T follicular helper cell (primary cell): ENCODE data around the gene MYG1.
"Not testable (repeated sequence)": the region's sequence is repeated elsewhere in the genome, so short reads cannot be mapped to it uniquely, and the experiment has no call there.

ENCODE experiments used
- DNase-seq: peaks from one replicate; pipeline ENCODE4 v3.0.0-alpha.2; 2020; ENCODE audit warnings: low read depth

Gene MYG1

GRCh38 chr12:53327435-53328042 is 28.0 kb downstream of the MYG1 start:
- no peak for DNase-seq

GRCh38 chr12:53328043-53328435 is 28.5 kb downstream of the MYG1 start:
- DNase-seq = no peak

- no peak for DNase-seq
These were observed 31.2 kb downstream of the MYG1 start for GRCh38 chr12:53330671-53331070.

GRCh38 chr12:53332339-53332738 is 32.8 kb downstream of the MYG1 start:
- DNase-seq = not testable (repeated sequence)

DNA sequence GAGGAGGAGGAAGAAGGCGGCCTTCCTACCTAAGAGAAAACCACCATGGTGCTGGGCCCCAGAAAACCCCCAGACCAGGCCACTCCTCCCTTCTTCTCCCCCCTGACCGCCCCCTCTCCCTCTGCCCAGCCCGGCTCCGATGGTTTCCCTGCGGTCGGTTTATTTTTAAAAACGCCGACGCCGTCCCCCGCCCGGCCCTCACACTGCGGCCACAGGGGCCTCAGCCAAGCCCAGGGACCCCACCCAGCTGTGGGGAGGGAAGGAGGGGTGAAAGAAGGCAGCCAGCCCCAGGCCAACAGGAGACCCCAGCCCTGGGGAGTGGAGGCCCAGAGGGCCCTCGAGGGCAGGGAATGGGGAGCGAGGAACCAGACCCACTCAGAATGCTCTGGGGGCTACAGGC is 33.2 kb downstream of the MYG1 start:
- DNase-seq = no peak

- no peak for DNase-seq
These were observed 33.8 kb downstream of the MYG1 start for GRCh38 chr12:53333289-53333688.

DNA sequence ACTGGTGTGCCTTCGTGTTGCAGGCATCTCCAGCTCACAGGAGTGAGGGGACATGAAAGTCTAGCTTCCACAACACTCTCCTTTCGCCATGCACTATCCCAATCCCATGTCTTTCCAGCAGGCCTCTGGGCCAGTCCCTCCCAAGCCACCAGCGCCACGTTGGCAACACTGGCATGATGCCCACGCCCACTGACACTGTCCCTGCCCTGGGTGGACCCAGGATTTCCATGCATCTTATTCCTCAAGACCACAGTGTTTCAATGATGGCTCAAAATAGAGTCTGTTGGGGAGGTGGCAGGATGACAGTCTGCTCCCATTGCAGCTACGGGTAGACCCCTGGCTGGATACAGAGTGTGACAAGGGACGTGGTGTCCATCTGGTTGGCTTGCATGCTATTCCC is 34.4 kb downstream of the MYG1 start:
- no peak for DNase-seq

DNA sequence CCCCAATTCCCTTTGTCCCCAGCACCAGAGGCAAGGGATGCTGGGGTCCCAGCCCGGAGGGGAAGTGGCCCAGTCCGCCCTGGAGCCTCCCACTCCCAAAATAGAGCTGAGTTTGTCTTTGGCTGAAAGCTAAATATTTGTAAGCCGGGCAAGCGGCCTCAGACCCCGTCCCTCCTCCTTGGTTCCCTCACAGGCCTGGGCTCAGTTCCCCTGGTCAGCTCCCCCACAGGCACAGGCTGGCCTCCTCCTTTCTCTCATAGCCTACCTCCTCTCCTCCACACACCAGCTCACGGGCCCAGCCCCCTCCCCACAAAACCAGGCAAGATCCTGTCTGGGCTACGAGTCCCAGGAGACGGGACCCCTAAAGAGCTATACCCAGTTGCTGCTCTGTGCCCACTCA is 35.3 kb downstream of the MYG1 start:
- DNase-seq = no peak

DNA sequence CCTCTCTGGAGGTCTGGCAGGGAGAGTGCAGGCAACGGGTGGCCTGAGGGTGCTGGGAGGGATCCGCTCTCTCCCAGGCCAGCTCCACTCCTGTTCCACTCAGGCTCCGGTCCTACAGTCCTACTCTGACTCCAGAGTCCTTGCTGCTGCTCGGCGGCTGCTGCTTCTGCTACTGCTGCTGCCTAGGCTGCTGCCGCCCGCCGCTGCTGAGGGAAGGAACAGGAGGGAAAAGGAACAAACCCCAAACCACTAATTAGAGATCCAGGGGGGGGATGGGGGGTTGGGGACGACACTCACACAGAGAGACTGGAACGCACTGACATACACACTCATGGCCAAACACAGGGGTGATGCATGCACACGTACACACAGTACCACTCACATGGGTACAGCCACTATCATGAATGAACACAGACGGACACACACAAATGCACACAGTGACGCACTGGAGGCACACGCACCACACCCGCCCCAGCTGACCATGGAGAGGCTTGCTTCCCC is 36.7 kb downstream of the MYG1 start, which contains the start of gene SP7:
Gene SP7, minus strand, starts transcription at position 174 of the 501 bp plus-strand sequence. CDS start 708 bp downstream, outside the sequence.
- DNase-seq = no peak

- DNase-seq = no peak
These were observed 38.5 kb downstream of the MYG1 start for GRCh38 chr12:53338017-53338416.

DNA sequence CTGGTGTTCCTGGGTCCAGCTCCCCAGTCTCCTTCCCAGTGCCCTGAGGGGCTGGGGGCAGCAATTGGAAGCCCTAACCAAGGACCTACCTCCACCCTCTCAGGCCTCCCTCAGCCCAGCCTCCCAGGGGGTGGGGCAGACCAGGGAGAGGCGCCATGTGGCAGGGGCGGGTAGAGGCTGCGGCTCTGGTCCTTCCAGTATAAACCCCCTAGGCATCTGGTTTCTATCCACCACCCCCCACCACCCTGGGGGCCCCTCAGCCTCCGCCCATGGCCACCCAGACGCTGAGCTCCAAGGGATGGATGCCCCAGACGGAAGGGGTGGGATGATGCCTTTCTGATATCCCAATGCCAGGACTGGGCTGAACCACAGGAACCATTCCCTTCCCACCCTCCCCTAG is 39.4 kb downstream of the MYG1 start:
- DNase-seq = no peak

DNA sequence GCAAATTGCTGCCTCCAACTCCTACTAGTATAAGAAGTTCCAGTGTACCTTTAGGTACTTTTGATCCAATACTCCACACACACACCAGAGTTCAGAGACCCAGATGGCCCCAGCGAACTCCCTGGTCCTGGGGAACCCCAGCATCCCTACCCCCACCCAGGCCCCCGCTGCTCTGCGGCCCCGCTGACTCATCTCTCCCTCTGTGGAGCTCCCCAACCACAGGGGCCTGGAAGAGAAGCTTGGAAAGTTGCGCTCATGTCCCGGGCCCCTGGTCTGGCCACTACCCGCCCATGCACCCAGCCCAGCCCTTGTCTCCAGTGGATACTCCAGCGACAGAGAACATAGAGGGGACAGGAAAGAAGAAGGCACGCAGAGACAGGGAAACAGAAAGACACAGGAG is 40.9 kb downstream of the MYG1 start:
- no peak for DNase-seq

DNA sequence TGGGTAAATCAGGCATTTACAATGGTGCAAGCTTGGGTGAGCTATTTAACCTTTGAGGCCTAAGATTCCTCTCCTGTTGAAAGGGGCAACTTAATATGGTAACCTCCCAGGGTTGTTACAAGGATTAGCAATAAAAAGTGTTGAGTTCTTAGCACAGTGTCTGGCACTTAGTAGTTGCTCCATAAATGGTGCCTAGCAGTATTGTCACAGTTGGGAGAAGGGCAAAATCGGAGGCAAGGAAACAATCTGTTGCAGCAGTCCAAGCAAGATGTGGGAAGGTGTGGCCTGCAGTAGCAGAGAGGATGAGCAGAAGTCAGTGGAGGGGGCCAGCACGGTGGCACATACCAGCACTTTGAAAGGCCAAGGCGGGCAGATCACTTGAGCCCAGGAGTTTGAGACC is 44.0 kb downstream of the MYG1 start:
- DNase-seq = no peak

DNA sequence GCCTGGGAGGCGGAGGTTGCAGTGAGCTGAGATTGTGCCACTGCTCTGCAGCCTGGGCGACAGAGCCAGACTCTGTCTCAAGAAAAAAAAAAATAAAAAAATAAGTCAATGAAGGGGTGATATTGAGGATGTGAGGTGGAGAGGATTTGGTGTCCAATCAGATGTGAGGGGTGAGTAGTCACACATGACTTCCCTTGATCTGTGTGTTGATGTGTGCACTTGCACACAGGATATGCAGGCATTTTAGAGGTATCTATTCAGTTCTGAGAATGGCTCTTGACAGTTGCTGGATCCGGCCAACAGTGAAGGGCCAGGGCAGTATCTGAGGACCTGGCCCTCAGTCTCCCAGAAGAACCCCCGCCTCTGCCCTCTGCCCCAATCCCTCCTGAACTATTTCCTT is 44.5 kb downstream of the MYG1 start:
- DNase-seq = no peak

- no peak for DNase-seq
These were observed 45.0 kb downstream of the MYG1 start for GRCh38 chr12:53344487-53344823.

DNA sequence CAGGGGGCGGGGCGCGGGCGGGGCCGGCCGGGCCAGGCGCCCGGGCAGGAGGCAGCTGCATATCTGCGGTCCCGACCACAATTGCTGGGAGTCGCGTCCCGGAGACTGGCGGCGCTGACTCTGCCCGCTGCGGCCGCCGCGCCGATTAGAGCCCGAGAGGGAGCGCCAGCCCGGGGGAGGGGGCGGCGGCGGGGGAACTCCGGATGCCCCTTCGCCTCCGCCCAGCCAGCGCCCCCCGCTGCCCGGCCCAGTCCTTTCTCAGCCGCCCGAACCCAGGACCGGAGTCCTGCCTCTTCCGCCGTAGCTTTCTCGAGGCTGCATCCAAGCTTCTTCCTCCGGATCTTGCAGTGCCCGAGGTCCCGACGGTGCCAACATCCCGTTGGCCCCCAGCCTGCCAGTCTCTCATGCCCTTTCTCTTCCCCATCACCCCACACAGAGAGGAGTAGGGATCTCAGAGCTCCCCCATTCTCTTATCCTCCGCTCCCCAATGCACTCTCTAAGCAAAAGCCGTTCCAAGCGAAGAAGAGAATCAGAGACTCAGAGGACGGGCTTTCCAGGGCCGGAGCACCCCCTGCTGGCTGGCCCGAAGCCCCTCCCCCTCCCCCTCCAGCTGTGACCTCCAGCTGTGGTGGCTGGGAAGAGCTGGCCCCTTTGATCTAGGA is 45.5 kb downstream of the MYG1 start:
- DNase-seq = peak; percentile 52

GRCh38 chr12:53345486-53346188 is 46.1 kb downstream of the MYG1 start:
- DNase-seq = no peak

GRCh38 chr12:53346491-53346890 is 47.0 kb downstream of the MYG1 start:
- DNase-seq = no peak

- DNase-seq = no peak
These were observed 48.4 kb downstream of the MYG1 start for GRCh38 chr12:53347905-53348304.

DNA sequence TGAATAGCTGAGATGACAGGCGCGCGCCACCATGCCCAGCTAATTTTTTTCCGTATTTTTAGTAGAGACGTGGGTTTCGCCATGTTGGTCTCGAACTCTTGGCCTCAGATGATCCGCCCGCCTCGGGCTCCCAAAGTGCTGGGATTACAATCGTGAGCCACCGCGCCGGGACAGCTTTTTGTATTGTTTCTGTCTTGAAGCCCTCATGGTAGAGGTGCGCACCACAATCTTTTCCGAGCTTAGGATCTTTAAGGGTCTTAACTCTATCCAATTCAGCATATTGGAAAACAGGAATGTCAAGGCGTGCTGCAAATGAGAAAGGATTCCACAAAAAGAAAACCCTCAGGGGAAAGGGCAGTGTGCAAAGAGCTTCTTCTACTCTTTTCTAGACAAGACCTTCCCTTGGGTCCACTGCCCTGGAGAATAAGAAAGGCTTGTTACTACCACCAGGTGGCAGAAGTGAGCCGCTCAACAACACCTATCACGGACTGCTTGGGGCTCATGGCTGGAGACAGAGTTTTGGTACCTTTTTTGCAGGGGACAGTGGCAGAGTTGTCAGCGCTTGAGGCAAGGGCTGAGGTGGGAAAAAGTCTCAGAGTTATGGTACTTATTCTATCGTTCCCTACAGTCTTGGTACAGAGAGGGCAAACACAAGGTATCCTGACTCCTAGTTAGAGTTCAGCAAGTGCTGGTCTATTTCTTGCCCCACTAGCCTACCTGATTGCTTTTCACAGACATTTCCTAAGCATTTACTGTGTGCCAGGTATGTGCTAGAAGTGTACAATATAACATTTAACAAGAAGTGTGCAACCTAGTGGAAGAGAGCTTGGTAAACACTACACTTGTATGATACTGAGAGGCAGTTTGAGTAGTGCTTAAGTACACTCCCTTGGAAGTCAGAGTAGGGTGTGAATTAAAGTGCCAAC is 53.1 kb downstream of the MYG1 start:
- peak; percentile 75 for DNase-seq

DNA sequence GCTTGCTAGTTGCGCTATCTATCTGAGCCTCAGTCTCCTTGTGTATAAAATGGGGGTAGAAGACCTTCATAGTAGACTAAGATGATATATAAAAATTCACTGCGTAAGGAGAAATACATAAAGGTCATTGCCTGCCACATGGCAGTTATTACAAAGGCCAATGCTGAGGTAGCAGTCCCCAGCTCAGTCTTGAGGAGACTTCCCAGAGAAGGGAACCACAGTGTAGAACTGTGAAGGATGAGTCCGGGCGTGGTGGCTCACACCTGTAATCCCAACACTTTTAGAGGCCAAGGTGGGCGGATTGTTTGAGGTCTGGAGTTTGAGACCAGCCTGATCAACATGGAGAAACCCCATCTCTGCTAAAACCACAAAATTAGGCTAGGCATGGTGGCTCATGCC is 53.8 kb downstream of the MYG1 start:
- DNase-seq = no peak

DNA sequence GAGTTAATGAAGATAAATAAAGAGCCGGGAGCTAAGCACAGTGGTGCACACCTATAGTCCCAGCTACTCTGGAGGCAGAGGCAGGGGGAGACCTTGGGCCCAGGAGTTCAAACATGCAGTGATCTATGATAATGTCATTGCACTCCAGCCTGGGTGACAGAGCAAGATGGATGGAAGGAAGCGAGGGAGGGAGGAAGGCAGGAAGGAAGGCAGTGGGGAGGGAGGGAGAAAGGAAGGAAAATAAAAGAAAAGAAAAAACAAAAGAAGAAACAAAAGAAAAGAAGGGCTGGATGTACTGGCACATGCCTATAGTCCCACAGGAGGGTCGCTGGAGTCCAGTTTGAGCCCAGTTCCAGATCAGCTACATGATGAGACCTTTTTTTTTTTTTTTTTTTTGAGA is 55.6 kb downstream of the MYG1 start:
- DNase-seq = no peak
